SK-N-SH (cell line): ENCODE data around the gene MFSD12. TPM values are rescaled to one million over a fixed set of nuclear protein-coding genes. Genes with fewer than 3 reads are reported as not detected.
"Not testable (repeated sequence)": the region's sequence is repeated elsewhere in the genome, so short reads cannot be mapped to it uniquely, and the experiment has no call there.

Experiments used
- CTCF ChIA-PET: fragments of 300-600, 350-600 bp; formaldehyde crosslinking; extraction: SDS; loops from one replicate; lab custom pipeline; 2021; lab: Yijun Ruan, JAX
- POLR2A ChIA-PET: fragments of 350-600 bp; sonication (Branson Sonifier 250); formaldehyde crosslinking; extraction: SDS; loops from one replicate; lab custom pipeline; 2020; ENCODE audit warnings: antibody characterized with exemption, inconsistent platforms; lab: Yijun Ruan, JAX
- DNase-seq: peaks from one replicate; pipeline ENCODE4 v3.0.0; 2012
- H2AFZ ChIP-seq: fragments of 200-600 bp; sonication (generic); 2 replicates; pipeline ENCODE4 v1.8.1; 2016; ENCODE audit warnings: antibody characterized with exemption, mild to moderate bottlenecking, low read depth
- H3F3A ChIP-seq: fragments of 200-600 bp; sonication (generic); replicated peaks from 2 replicates; pipeline ENCODE3; 2016; ENCODE audit warnings: antibody characterized with exemption, mild to moderate bottlenecking; ENCODE audit not compliant: insufficient read depth
- H3K27ac ChIP-seq, 2 experiments: fragments of 200-500 bp in 1 of 2; fragments of 200-600 bp in 1 of 2; sonication (Bioruptor generic) in 1 of 2; sonication (generic), shearing (Covaris generic) in 1 of 2; 2 replicates each; pipeline versions ENCODE4 v1.5.1 to v1.6.1; 2014 to 2016; ENCODE audit warnings: low read depth in 2 of 2, inconsistent platforms in 1 of 2, low read length in 1 of 2, mild to moderate bottlenecking in 1 of 2, mixed read lengths in 1 of 2
- H3K27me3 ChIP-seq: fragments of 200-600 bp; sonication (generic), shearing (Covaris generic); 2 replicates; pipeline ENCODE4 v1.6.1; 2016; ENCODE audit warnings: mixed run types; ENCODE audit not compliant: insufficient read depth
- H3K36me3 ChIP-seq, 2 experiments: fragments of 200-500 bp in 1 of 2; fragments of 200-600 bp in 1 of 2; sonication (Bioruptor generic) in 1 of 2; sonication (generic) in 1 of 2; replicated peaks in 1 of 2; 2 replicates each; pipeline versions ENCODE3 to v1.5.1; 2014 to 2016; ENCODE audit warnings: low read length in 1 of 2, mild to moderate bottlenecking in 1 of 2; ENCODE audit not compliant: insufficient read depth in 2 of 2, control insufficient read depth in 1 of 2
- H3K4me1 ChIP-seq, 2 experiments: fragments of 200-500 bp in 1 of 2; fragments of 200-600 bp in 1 of 2; sonication (Bioruptor generic) in 1 of 2; sonication (generic), shearing (Covaris generic) in 1 of 2; 2 replicates each; pipeline versions ENCODE4 v1.5.1 to v1.6.1; 2014 to 2016; ENCODE audit warnings: low read depth in 1 of 2, low read length in 1 of 2, mixed run types in 1 of 2; ENCODE audit not compliant: insufficient read depth in 2 of 2, control insufficient read depth in 1 of 2
- H3K4me2 ChIP-seq: fragments of 200-600 bp; sonication (generic), shearing (Covaris generic); 2 replicates; pipeline ENCODE4 v1.6.1; 2017; ENCODE audit warnings: mixed run types
- H3K4me3 ChIP-seq, 2 experiments: fragments of 200-500 bp in 1 of 2; fragments of 200-600 bp in 1 of 2; sonication (Bioruptor generic) in 1 of 2; sonication (generic), shearing (Covaris generic) in 1 of 2; 2 replicates each; pipeline versions ENCODE4 v1.5.1 to v1.8.1; 2014 to 2016; ENCODE audit warnings: low read depth in 2 of 2, inconsistent platforms in 1 of 2, low read length in 1 of 2, mild to moderate bottlenecking in 1 of 2, mixed read lengths in 1 of 2, moderate library complexity in 1 of 2
- H3K79me2 ChIP-seq: fragments of 200-600 bp; sonication (generic); 2 replicates; pipeline ENCODE4 v1.8.1; 2017; ENCODE audit warnings: mild to moderate bottlenecking; ENCODE audit not compliant: insufficient read depth
- H3K9ac ChIP-seq: fragments of 200-600 bp; sonication (generic); 2 replicates; pipeline ENCODE4 v1.6.1; 2017; ENCODE audit warnings: mixed run types
- H3K9me2 ChIP-seq: fragments of 200-600 bp; sonication (generic); 2 replicates; pipeline ENCODE4 v1.6.1; 2017; ENCODE audit warnings: mixed run types
- H3K9me3 ChIP-seq: fragments of 200-600 bp; sonication (generic); 2 replicates; pipeline ENCODE4 v1.6.1; 2017; ENCODE audit warnings: mixed run types, mild to moderate bottlenecking, moderate library complexity
- H4K20me1 ChIP-seq: fragments of 200-600 bp; sonication (generic); 2 replicates; pipeline ENCODE4 v1.6.1; 2017; ENCODE audit warnings: mild to moderate bottlenecking, mixed run types; ENCODE audit not compliant: insufficient read depth
- CHD2 ChIP-seq: fragments of 150-350 bp; IDR thresholded peaks from 2 replicates; pipeline ENCODE4 v1.6.1; 2018; ENCODE audit warnings: low read length; ENCODE audit not compliant: partially characterized antibody
- ELF1 ChIP-seq: IDR thresholded peaks from 2 replicates; pipeline ENCODE4 v1.4.0; 2012
- EP300 ChIP-seq, 2 experiments: IDR thresholded peaks; 2 replicates each; pipeline versions ENCODE4 v1.4.0 to v1.6.1; 2012; ENCODE audit warnings: borderline replicate concordance in 1 of 2, low read depth in 1 of 2, low read length in 1 of 2
- EZH2phosphoT487 ChIP-seq: fragments of 200-600 bp; sonication (generic); IDR thresholded peaks from 2 replicates; pipeline ENCODE4 v1.6.1; 2017; ENCODE audit warnings: low read depth, mixed run types, mild to moderate bottlenecking, antibody characterized with exemption, moderate library complexity, borderline replicate concordance
- FOSL2 ChIP-seq: IDR thresholded peaks from 2 replicates; pipeline ENCODE4 v1.4.0; 2012; ENCODE audit warnings: low read depth, mild to moderate bottlenecking, moderate library complexity, borderline replicate concordance
- FOXJ3 ChIP-seq: sonication (generic); formaldehyde crosslinking; IDR thresholded peaks from 2 replicates; pipeline ENCODE4 v1.5.1; 2020; ENCODE audit warnings: mild to moderate bottlenecking, missing genetic modification reagents
- FOXM1 ChIP-seq: IDR thresholded peaks from 2 replicates; pipeline ENCODE4 v1.4.0; 2012; ENCODE audit warnings: low read depth, mild to moderate bottlenecking
- IRF3 ChIP-seq: fragments of 150-350 bp; IDR thresholded peaks from 2 replicates; pipeline ENCODE4 v1.6.1; 2016; ENCODE audit warnings: mild to moderate bottlenecking, low read depth, low read length
- JUND ChIP-seq: IDR thresholded peaks from 2 replicates; pipeline ENCODE4 v1.4.0; 2012
- MAX ChIP-seq: IDR thresholded peaks from 2 replicates; pipeline ENCODE4 v1.4.0; 2012; ENCODE audit warnings: low read depth
- MXI1 ChIP-seq: IDR thresholded peaks from 2 replicates; pipeline ENCODE4 v1.6.1; 2012; ENCODE audit warnings: mild to moderate bottlenecking, low read depth, low read length, improper control_type of control experiment
- NRF1 ChIP-seq: IDR thresholded peaks from 2 replicates; pipeline ENCODE4 v1.6.1; 2012; ENCODE audit warnings: low read depth, mild to moderate bottlenecking, low read length
- PBX3 ChIP-seq: IDR thresholded peaks from 2 replicates; pipeline ENCODE4; 2012
- POLR2AphosphoS5 ChIP-seq: IDR thresholded peaks from 2 replicates; pipeline ENCODE4 v1.6.1; 2012; ENCODE audit warnings: low read depth, low read length
- RCOR1 ChIP-seq: fragments of 150-350 bp; IDR thresholded peaks from 2 replicates; pipeline ENCODE4 v1.6.1; 2017; ENCODE audit warnings: antibody characterized with exemption, low read length
- RXRA ChIP-seq: IDR thresholded peaks from 2 replicates; pipeline ENCODE4 v1.4.0; 2012; ENCODE audit warnings: low read depth, mild to moderate bottlenecking, borderline replicate concordance
- TAF1 ChIP-seq: IDR thresholded peaks from 2 replicates; pipeline ENCODE4 v1.6.1; 2012; ENCODE audit warnings: low read depth, mild to moderate bottlenecking, low read length, moderate library complexity, borderline replicate concordance
- TCF12 ChIP-seq: IDR thresholded peaks from 2 replicates; pipeline ENCODE4 v1.4.0; 2012
- TEAD4 ChIP-seq: IDR thresholded peaks from 2 replicates; pipeline ENCODE4 v1.4.0; 2012; ENCODE audit warnings: mild to moderate bottlenecking, borderline replicate concordance; ENCODE audit not compliant: insufficient read depth
- USF1 ChIP-seq: IDR thresholded peaks from 2 replicates; pipeline ENCODE4 v1.4.0; 2012; ENCODE audit warnings: low read depth, borderline replicate concordance
- WGBS: methylation state at CpG from one replicate; pipeline ENCODE4 v1.1.6; 2017; ENCODE audit warnings: low lambda C conversion rate; 5-methylcytosine and 5-hydroxymethylcytosine counted together
- polyA plus RNA-seq, 3 experiments: library from polyadenylated mRNA; depleted of rRNA; stranded (reverse); fragments of >200 nt; gene quantifications; 2 replicates each; pipeline ENCODE4 v1.2.3, GENCODE V29; 2012

MFSD12 gene
- polyA plus RNA-seq, 1 of the 3 experiments (the other 2 are of a cell fraction) = 53.3 TPM

GRCh38 chr19:3585301-3586126, 28.1 kb upstream of the MFSD12 start, which contains the start of gene GIPC3:
TSS of gene GIPC3 (plus strand) at chr19:3585478. CDS start at chr19:3585598, 120 bp downstream.
- H3K9ac ChIP-seq = no peak within 1 kb of the TSS
- TF ChIP-seq EZH2phosphoT487 (no peak), TAF1 (no peak), MAX (no peak), NRF1 (no peak), TEAD4 (no peak), MXI1 (no peak), CHD2 (no peak), POLR2AphosphoS5 (no peak), PBX3 (no peak), IRF3 (no peak), ELF1 (no peak), FOSL2 (no peak), TCF12 (no peak), JUND (no peak), RXRA (no peak), RCOR1 (no peak), USF1 (no peak), EP300 (IDR thresholded peaks at IDR 0.05; ENCODE audit: borderline replicate concordance in 1 of 2, low read depth in 1 of 2, low read length in 1 of 2) (no peak), FOXJ3 (CRISPR knock-in tag) (no peak), FOXM1 (no peak)
- H3K36me3 ChIP-seq = no peaks in the 10 kb centered on the region
- H3K4me2 ChIP-seq = 0 out of 2 replicates have a peak within 1 kb of the TSS, but pooled peaks have one; percentile 60
- CTCF ChIA-PET = interaction anchor here (0.6 to 3.5 kb wide), 28 partner anchors 10 to 359 kb away, joined by 3 to 49 read pairs (median 5); partner anchors contain the start of gene HMG20B
- H3K9me3 ChIP-seq = no peaks in the 10 kb centered on the region
- no peak within 1 kb of the TSS for H3K27ac ChIP-seq
- no peaks in the 10 kb centered on the region for H3K9me2 ChIP-seq
- H3K27me3 ChIP-seq = no peaks in the 10 kb centered on the region
- H3K4me3 ChIP-seq = peak within 1 kb of the TSS in 1 of 2 experiments; percentile 26; a peak in 3 of 4 replicates
- peaks cover 4 to 7% of the 10 kb centered on the region in 2 experiments; a peak in 2 of 4 replicates for H3K4me1 ChIP-seq
- H2AFZ ChIP-seq = peak within 1 kb of the TSS; percentile 65; the same call in 1 of the 2 replicates
- POLR2A ChIA-PET = no interaction called here
- H3K79me2 ChIP-seq = no peaks in the 10 kb centered on the region
- WGBS = 3% methylated on average over 31 of the region's 84 CpGs
- peak; percentile 73 for DNase-seq
- H3F3A ChIP-seq = peaks cover 9% of the 10 kb centered on the region
- H4K20me1 ChIP-seq = no peaks in the 10 kb centered on the region

- H2AFZ ChIP-seq, H3K9ac ChIP-seq, H3K9me3 ChIP-seq, POLR2A ChIA-PET, H3K36me3 ChIP-seq, H3K79me2 ChIP-seq, H3K27ac ChIP-seq, H3K4me1 ChIP-seq, H4K20me1 ChIP-seq, H3K4me3 ChIP-seq, H3K4me2 ChIP-seq, H3K9me2 ChIP-seq, DNase-seq, H3K27me3 ChIP-seq: not testable (repeated sequence)
- H3F3A ChIP-seq = peaks cover 20% of the 10 kb centered on the region
- WGBS = 91% methylated on average over 13 of the region's 15 CpGs
- CTCF ChIA-PET = interaction anchor here (0.9 to 3.5 kb wide), 10 partner anchors 9 to 135 kb away, joined by 3 to 49 read pairs (median 7); partner anchors contain the start of gene HMG20B
These were observed 26.8 kb upstream of the MFSD12 start for GRCh38 chr19:3584036-3584802.
